NCI-H526 treated with DMSO at 0.1 percent for 48 hours (cell line): Measurements from ENCODE around the gene AKAP10.
"Not testable (repeated sequence)": the region's sequence is repeated elsewhere in the genome, so short reads cannot be mapped to it uniquely, and the experiment has no call there.

Source experiments
- DNase-seq: peaks from one replicate; lab custom pipeline; 2025; lab: John Stamatoyannopoulos, UW

AKAP10 gene

GRCh38 chr17:19978805-19979211, 1.2 kb upstream of the AKAP10 start:
- no peak for DNase-seq

DNA sequence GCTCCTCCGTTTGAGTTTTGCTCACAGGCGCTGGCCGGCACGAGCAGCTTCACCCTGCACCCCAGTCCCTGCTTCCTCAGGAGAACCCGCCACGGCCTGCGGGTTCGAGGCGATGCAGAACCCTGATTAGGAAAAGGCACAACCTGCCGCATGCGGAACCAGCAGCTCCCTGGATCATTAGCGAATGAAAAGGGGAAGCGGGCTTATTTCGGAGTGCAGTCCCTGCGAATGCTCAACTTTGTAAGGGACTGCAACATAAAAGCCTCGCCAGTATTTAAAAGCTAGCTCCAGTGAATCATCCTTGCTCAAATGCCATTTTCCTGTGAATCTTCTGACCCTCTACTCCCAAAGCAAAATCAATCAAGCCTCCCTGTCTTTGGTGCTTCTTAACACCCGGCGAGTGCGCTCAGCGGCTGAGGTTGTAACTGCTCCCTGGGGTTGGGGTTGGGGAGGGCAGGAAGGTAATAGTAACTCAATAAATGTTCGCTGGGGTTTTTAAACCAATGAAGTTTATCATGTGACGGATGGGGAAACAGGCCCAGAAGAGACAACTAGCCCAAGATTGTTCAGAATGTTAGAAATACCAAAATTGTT, 678 bp upstream of the AKAP10 start:
- DNase-seq, result no peak

- DNase-seq, result no peak
Measured at GRCh38 chr17:19975601-19976000, 2.0 kb downstream of the AKAP10 start.

DNA sequence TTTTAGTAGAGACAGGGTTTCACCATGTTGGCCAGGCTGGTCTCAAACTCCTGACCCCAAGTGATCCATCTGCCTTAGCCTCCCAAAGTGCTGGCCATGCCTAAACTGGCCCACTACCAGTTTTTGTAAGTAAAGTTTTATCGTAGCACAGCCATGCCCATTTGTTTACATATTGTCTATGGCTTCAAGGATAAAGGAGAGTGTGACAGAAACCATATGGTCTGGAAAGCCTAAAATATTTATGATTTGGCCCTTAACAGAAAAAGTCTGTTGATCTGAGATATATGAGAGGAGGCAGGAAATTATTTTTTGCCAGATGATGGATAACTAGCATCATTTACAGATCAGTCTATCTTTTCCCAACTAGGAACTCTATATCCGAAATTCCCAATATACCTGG, 4.5 kb downstream of the AKAP10 start:
- DNase-seq, result no peak

- not testable (repeated sequence) for DNase-seq
Measured at GRCh38 chr17:19962954-19963353, 14.7 kb downstream of the AKAP10 start.

- DNase-seq, result no peak
Measured at GRCh38 chr17:19958023-19958422, 19.6 kb downstream of the AKAP10 start.

GRCh38 chr17:19955099-19955498, 22.5 kb downstream of the AKAP10 start:
- no peak for DNase-seq

DNA sequence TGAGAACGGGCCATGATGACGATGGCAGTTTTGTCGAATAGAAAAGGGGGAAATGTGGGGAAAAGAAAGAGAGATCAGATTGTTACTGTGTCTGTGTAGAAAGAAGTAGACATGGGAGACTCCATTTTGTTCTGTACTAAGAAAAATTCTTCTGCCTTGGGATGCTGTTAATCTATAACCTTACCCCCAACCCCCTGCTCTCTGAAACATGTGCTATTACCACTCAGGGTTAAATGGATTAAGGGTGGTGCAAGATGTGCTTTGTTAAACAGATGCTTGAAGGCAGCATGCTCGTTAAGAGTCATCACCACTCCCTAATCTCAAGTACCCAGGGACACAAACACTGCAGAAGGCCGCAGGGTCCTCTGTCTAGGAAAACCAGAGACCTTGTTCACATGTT, 26.2 kb downstream of the AKAP10 start:
- not testable (repeated sequence) for DNase-seq

GRCh38 chr17:19950624-19951195, 26.9 kb downstream of the AKAP10 start:
- not testable (repeated sequence) for DNase-seq

GRCh38 chr17:19948116-19948943, 29.3 kb downstream of the AKAP10 start:
- DNase-seq, result no peak

GRCh38 chr17:19946921-19947320, 30.7 kb downstream of the AKAP10 start:
- no peak for DNase-seq

- DNase-seq, result no peak
Measured at GRCh38 chr17:19945009-19945626, 32.5 kb downstream of the AKAP10 start.

GRCh38 chr17:19943599-19943998, 34.0 kb downstream of the AKAP10 start:
- no peak for DNase-seq

DNA sequence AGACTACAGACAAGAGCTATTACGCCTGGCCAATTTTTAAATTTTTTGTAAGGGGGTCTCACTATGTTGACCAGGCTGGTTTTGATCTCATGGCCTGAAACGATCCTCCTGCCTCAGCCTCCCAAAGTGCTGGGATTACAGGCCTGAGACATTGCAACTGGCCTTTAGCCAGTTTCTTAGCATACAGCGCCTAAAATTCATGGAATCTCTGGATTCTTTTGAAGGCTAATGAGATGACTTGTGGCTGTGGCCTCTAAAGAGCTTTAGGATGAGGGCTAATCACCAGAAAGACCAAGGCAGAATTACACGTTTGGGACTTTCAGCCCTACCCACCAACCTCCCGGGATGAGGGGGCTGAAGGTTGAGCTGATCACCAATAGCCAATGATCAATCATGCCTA, 34.6 kb downstream of the AKAP10 start:
- DNase-seq, result no peak

DNA sequence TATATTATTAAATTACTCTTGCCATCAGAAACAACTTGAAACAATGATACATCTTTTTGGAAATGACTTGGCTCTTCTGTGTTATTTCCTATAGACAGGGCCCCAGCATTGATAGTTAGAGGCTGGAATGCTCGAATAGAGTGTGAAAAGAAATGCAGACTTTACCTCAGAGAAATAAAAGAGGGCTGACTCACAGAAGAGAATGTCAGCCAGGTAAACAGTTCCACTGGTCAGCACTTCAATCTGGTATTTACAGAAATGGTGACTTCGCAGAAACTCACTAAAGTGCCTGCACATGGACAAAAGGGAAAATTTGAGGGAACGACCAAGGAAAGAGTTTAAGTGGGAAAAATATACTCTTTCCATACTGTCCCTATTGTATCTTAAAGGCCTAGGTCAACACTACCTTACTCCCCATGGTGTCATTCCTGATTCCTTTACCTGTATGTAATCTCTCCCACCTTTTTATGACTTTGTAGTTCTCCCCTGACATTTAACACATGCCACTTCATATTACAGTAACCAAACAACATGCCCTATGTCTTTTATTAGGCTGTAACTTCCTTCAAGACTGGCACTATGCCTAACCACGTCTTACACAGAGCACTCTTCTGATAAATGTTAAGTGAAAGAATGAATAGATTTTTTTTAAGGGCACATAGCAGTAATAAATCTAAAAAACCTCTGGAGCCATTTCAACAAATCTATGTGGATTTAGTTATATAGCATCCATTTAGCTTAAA, 36.7 kb downstream of the AKAP10 start:
- no peak for DNase-seq

DNA sequence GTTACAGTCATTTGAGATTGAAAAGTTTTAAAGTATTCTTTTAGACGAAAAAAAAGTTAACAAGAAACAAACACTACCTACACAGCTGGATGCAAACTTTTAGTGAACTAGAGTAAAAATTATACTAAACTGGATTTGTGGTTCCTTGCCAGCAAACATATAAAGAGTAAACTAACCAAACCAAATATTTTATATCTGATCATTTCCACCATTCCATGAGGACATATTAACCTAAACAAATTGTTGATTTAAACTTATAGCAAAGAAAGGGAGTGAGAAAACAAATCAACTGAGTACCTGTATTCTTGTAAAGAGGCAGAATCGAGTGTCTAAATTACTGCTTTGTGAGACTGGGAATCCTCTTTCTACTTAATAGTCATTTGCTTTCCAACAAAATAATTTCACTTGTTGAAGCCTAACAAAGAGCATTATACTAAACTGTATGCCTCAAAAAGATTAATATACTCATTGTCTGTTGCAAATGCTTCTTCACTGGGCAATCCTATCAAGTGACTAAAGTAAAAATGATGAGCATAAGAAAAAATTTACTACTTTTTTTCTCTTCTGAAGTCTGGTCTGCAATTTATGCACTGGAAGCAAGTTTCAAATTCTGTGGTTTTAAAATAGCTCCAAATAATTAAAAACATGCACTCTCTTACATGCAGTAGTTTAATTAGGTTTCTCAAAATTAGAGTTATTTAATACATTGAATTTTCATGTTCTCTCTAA, 37.5 kb downstream of the AKAP10 start:
- no peak for DNase-seq

DNA sequence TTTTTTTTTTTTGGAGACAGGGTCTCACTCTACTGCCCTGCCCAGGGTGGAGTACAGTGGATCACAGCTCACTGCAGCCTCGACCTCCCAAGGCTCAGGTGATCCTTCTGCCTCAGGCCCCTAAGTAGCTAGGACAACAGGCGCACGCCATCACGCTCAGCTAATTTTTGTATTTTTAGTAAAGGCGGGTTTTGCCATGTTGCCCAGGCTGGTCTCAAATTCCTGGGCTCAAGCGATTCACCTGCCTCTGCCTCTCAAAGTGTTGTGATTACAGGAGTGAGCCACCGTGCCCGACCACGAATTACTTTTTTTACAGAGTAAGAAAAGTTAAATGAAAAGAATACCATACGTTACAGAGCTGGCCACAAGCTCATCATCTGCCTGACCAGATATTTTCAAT, 38.9 kb downstream of the AKAP10 start:
- DNase-seq, result no peak

- no peak for DNase-seq
Measured at GRCh38 chr17:19937522-19937921, 40.1 kb downstream of the AKAP10 start.

GRCh38 chr17:19935169-19935568, 42.5 kb downstream of the AKAP10 start:
- no peak for DNase-seq

DNA sequence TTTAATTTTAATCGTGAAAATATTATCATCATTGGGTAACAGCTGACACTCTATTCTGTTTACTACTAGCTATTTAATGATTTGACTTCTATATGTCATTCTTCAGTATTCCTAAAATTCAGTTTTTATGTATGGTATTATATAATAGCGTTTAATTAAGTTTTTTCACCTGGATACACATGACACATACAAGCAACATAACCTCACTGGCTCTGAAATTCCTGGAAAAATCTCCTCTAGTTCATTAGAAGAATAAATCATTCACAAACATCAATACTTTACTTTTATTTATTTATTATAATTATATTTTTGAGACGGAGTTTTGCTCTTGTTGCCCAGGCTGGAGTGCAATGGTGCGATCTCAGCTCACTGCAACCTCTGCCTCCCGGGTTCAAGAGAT, 44.0 kb downstream of the AKAP10 start:
- no peak for DNase-seq

GRCh38 chr17:19933221-19933620, 44.4 kb downstream of the AKAP10 start:
- no peak for DNase-seq

DNA sequence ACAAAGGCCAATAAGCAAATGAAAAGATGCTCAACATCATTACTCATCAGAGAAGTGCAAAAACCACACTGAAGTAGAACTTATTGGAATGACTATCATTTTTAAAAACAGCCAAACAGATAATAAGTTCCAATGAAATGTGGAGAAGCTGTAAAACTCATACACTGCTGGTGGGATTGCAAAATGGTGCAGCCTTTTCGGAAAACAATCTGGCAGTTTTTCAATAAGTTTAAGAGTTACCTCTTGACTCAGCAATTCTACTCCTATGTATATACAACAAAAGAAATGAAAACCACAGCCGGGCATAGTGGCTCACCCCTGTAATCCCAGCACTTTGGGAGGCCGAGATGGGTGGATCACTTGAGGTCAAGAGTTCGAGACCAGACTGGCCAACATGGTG, 49.3 kb downstream of the AKAP10 start:
- DNase-seq, result no peak
